Daoy (cell line): ENCODE data around the gene SRBD1. TPM values are rescaled to one million over a fixed set of nuclear protein-coding genes. Genes with fewer than 3 reads are reported as not detected.

Experiments used
- DNase-seq: peaks from one replicate; pipeline ENCODE4 v3.0.0-alpha.2; 2015; ENCODE audit warnings: low read depth
- total RNA-seq: library from RNA; depleted of rRNA; stranded (reverse); fragments of >200 nt; shearing (Covaris generic); gene quantifications from 2 replicates; pipeline ENCODE4 v1.2.3, GENCODE V29; 2014

Gene SRBD1
- total RNA-seq, 1 experiment from 2014 or later: 41.3 TPM

DNA sequence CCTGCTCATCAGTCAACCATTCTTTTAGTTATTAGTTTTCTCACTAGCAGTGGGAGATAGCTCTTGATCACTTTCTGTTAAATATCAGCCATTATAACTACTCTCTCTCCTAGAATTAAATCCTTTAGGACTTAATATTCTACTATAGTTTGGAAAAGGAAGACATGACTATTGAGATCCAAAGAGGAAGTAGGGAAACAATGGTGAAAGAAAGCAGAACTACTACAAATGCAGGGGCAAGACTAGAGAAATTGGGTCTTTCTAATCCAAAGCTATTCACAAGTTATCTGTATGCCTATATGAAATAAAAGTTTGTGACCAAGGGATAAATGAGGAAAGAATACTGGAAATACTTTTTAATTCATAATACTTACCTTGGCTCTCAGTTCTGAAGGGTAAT lies 65.1 kb downstream of the SRBD1 start:
- no peak for DNase-seq

DNA sequence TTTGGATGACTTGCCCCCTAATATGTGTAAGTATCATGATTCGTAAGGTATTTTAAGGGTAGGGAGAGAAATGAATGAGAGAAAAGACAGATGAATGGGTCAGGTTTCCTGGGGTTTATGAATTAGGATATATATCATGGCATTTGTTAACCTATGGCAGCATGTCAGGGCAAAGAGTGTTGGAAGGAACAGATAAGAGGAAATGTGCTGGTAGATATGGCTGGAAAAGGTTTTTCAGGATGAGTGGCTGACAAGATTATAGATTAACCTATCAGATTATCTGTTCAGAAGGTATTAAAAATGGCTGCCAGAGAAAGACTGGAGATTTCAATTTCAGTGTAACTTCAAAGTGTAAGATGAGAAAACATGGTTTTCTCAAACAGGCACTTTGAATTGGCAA lies 67.8 kb downstream of the SRBD1 start:
- no peak for DNase-seq

DNA sequence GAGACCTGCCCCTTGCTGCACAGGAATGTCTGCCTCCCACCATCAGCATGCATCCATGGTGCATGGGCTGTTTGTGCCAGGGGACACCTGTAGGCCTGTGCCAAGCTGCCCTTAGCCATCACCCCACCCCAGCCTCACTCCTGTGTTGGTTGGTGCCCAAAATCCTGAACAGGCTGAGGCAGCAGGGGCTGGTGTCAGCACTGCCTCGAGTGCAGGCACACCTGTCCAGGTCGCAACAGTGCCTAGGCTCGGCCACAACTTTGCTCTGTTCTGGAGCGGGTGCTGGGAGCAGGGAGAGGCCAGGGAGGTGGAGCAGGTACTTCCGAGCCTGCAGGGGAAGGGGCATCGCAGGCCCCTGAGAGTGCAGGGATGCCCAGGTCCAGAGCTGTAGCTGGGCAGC lies 69.1 kb downstream of the SRBD1 start:
- no peak for DNase-seq

DNA sequence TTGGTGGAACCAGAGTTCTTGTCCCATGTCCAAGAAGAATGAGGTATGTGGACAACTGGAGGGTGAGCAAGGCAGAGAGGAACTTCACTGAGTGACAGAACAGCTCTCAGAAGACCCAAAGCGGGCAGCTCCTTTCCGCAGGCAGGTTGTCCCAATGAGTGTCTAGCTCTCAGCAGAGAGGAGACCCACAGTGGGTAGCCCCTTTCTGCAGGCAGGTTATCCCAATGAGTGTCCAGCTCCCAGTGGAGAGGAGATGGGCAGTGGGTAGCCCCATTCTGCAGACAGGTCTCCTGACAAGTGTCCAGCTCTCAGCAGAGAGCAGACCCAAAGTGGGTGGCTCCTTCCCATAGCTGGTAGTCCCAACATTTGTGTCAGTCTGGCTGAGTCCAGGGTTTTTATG lies 69.6 kb downstream of the SRBD1 start:
- no peak for DNase-seq

DNA sequence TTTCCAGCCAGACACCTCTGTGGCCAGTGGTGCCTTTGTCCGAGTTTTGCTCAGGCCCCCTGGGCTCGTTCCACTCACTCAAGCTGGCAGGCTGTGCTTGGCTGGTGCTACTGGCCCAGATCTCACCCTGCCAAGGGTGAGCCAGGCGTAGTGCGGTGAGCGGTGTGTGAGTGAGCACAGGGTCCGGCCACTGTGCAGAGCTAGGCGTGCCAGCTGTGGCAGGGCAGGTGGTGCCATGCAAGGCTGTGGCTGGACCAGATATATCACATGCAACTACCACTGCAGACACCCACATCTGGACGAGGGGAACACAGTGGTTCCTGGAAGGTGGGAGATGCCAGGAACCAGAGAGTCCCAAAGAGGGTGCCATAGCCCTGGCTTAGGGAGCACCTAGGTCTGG lies 70.1 kb downstream of the SRBD1 start:
- DNase-seq: no peak

GRCh38 chr2:45533771-45534170 lies 77.3 kb downstream of the SRBD1 start:
- no peak for DNase-seq

- DNase-seq: no peak
These were observed 78.9 kb downstream of the SRBD1 start for GRCh38 chr2:45532181-45532580.

DNA sequence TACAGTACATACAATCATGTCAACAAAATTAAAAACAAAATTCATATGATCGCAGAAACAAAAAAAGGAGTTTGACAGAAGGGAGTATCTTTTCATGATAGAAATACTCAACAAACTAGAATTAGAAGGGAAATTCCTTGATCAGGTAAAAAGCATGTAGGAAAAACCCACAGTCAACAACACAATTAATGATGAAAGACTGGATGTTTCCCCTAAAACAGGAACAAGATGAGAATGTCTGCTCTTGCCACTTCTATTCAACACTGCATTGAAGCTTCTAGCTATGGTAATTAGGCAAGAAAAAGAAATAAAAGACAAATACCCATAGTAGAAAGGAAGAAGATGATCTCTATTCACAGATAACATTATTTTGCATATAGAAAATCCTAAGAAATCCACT lies 87.1 kb downstream of the SRBD1 start:
- no peak for DNase-seq

- no peak for DNase-seq
These were observed 92.5 kb downstream of the SRBD1 start for GRCh38 chr2:45518546-45518945.

DNA sequence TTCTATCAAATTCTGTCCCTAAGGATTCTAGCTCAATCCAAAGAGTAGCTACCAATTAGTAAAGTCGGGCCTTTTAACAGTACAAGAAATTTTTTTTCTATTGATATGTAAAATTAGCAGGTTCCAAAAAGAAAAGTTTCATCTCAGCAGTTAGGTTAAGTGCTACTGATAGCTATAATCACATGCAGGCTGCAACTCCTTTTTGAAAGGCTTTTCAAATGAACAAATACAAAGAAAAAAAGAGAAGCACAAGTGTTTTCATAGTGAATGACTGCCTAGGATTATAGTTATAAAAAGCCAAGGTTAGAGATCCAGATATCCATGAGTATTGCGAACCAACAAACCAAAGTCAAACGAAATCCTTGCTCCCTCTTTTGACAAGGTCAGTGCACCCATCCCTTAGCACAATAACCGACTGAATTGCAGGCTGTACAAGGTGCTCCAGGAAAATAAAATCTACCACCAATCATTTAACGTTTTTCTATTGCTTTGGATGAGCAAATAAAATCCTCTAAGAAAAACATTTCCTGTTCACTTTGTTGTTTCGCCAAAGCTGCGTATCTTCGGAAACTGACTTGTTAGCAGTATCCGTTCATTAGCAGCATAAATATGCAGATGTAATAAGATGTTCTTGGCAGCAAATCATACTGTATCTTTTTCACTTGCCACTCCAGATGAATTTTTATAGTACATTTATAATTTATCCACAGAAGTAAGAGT lies 100.2 kb downstream of the SRBD1 start:
- no peak for DNase-seq

DNA sequence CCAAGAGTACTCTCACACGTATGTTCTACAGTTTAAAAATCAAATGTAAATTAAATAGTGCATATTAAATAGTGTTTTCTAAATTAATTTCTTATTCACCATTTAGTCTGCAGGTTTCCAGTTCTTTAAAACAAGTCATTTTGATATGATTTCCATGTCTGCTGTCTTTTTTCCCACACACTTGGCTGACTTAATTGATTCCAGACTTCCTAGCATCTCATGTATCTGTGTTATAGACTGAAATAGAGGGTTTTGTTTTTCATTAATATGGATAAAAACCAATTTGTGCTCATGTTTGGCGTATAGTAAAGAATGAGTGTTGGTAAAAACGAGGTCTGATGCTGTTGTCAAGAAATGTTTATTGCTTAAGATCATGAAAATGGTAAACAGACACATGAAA lies 104.3 kb downstream of the SRBD1 start:
- no peak for DNase-seq

GRCh38 chr2:45505138-45505537 lies 105.9 kb downstream of the SRBD1 start:
- DNase-seq: no peak

DNA sequence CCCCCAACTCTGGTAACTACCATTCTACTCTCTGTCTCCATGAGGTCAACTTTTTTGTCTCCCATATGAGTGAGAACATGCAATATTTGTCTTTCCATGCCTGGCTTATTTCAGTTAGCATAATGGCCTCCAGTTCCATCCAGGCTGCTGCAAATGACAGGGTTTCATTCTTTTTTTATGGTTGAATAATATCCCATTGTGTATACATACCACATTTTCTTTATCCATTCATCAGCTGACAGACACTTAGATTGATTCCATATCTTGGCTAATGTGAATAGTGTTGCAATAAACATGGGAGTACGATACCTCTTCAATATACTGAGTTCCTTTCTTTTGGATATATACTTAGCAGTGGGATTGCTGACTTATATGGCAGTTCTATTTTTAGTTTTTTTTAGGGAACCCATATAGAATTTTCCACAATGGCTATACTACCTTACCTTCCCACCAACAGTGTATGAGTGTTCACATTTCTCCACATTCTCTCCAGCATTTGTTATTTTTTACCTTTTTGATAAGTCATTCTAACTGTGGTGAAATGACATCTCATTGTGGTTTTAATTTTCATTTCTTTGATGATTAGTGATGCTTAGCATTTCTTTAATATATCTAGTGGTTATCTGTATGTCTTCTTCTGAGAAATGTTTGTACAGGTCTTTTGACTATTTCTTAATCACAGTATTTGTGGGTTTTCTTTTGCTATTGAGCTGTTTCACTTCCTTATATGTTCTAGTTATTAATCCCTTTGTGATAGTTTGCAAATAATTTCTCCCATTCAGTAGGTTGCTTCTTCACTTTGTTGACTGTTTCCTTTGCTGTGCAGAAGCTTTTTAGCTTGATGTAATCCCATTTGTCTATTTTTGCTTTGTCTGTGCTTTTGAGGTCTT lies 112.2 kb downstream of the SRBD1 start:
- no peak for DNase-seq

DNA sequence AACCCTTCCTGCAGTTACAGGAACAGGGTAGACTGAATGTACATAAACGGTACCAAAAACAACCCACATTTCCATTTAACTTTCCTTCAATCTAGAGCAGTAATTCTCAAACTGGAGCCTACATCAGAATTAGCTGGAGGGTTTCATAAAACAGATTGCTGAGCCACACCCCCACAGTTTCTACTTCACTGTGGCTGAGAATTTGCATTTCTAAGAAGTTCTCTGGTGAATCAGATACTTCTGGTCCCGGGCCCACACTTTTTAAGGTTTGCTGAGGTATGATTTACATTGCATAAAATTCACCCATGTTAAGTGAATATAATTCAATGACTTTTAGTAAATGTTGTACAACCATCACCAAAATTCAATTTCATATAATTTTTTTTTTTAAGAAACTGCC lies 113.7 kb downstream of the SRBD1 start:
- no peak for DNase-seq

DNA sequence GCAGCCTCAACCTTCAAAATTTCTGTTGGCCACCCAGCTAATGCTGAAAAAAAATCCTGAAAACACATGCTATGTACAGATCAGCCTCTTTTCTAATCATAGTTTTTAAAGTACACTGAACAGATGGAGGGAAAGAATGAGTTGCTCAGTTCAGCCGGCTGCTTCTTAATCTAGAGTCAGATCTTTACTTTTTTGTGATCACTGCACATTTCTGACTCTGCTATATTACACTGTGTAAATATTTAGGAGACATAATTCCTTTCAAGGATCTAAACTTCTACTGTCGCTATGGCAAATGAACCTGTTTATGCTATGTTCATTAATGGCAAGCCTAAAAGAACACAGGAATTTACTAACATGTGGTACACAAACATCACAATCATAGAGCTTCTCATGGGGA lies 114.2 kb downstream of the SRBD1 start:
- DNase-seq: no peak

GRCh38 chr2:45494978-45495293 lies 116.1 kb downstream of the SRBD1 start:
- no peak for DNase-seq

DNA sequence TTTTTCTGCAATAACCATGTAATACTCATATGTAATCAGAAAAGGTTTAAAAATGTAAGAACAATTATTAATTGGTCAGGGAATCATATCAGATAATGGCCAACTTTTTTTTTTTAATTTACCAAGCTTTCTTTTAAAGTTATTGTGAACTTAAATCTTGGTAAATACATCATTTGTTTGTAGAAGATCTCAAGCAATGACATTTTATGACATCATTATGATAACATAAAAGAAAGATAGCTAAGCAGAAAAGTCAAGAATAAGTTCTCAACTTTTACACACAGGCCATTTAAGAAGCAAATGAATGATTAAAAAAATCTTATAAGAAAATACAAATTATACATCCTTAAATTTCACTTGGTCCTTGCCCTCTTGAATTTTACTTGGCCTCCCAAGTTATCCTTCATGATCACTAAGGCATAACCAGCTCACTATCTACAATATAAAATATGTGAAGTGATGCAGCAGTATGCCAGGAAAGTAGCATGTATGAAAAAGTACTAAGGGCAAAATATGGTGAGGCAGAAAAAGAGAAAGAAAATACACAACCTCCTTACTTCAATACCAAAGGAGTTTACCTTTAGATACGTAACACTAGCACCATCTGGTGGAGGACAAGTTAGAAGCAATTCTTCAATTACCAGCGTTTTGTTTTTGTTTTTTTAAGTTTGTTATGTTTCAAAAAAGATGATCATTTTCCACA lies 116.6 kb downstream of the SRBD1 start:
- DNase-seq: peak; percentile 57

DNA sequence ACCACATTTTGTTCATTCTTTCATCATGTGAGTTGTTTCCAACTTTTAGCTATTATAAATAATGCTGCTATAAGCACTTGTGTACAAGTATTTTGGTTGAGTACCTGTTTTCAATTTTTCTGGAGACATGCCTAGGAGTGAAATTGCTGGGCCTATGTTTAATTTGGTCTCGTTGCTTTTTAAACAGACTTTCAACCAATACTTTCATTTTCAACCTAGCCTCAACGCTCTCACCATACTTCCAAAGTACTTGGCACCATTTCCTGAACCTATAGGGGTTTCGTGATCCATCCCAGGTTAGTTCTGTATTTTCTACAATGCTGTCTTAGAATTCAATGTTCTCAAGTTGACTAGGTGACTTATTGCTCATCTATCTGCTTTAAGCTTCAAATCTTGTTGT lies 126.1 kb downstream of the SRBD1 start:
- DNase-seq: no peak

- DNase-seq: no peak
These were observed 127.1 kb downstream of the SRBD1 start for GRCh38 chr2:45483997-45484396.

DNA sequence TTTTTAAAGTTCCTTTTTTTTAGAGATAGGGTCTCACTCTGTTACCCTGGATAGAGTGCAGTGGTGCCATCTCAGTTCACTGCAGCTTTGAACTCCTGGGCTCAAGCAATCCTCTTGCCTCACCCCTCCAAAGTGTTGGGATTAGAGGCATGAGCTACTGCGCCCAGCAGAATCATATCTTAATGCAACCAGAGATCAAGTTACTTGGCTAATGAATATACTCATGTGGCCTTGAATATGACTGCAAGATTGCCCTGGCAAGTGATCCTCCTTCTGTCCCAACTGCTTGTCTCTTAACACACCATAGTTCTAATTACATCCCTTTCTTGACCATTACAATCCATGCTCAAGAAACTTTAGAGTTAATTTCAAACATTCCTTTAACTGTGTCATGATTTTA lies 133.5 kb downstream of the SRBD1 start:
- no peak for DNase-seq

GRCh38 chr2:45470531-45470930 lies 140.5 kb downstream of the SRBD1 start:
- DNase-seq: no peak

GRCh38 chr2:45469314-45470099 lies 141.6 kb downstream of the SRBD1 start:
- no peak for DNase-seq
